ENCODE data around the gene WDFY2.
"Not testable (repeated sequence)": the region's sequence is repeated elsewhere in the genome, so short reads cannot be mapped to it uniquely, and the experiment has no call there.

The WDFY2 gene

GRCh38 chr13:51636349-51636890, 52.2 kb downstream of the WDFY2 start:
- H3K4me3 ChIP-seq (ENCODE audit: low read depth, low read length) = no peak overlapping the region
- peak; percentile 44 for DNase-seq (ENCODE audit: low read depth, low spot score)
- TF ChIP-seq, protein P1, sequence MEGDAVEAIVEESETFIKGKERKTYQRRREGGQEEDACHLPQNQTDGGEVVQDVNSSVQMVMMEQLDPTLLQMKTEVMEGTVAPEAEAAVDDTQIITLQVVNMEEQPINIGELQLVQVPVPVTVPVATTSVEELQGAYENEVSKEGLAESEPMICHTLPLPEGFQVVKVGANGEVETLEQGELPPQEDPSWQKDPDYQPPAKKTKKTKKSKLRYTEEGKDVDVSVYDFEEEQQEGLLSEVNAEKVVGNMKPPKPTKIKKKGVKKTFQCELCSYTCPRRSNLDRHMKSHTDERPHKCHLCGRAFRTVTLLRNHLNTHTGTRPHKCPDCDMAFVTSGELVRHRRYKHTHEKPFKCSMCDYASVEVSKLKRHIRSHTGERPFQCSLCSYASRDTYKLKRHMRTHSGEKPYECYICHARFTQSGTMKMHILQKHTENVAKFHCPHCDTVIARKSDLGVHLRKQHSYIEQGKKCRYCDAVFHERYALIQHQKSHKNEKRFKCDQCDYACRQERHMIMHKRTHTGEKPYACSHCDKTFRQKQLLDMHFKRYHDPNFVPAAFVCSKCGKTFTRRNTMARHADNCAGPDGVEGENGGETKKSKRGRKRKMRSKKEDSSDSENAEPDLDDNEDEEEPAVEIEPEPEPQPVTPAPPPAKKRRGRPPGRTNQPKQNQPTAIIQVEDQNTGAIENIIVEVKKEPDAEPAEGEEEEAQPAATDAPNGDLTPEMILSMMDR (IDR thresholded peaks at IDR 0.05; ENCODE audit: low read depth, low read length) = no peak
- in situ Hi-C loops (cut with HindIII; ENCODE audit: low sequenced_read_pairs) = no loop called here

- TF ChIP-seq, protein P1 (IDR thresholded peaks at IDR 0.05; ENCODE audit: low read depth, low read length) = no peak
- no peak for DNase-seq (ENCODE audit: low read depth, low spot score)
- in situ Hi-C loops (cut with HindIII; ENCODE audit: low sequenced_read_pairs) = no loop called here
- H3K4me3 ChIP-seq (ENCODE audit: low read depth, low read length) = no peak overlapping the region
Observed at GRCh38 chr13:51637852-51638215, 53.6 kb downstream of the WDFY2 start.

DNA sequence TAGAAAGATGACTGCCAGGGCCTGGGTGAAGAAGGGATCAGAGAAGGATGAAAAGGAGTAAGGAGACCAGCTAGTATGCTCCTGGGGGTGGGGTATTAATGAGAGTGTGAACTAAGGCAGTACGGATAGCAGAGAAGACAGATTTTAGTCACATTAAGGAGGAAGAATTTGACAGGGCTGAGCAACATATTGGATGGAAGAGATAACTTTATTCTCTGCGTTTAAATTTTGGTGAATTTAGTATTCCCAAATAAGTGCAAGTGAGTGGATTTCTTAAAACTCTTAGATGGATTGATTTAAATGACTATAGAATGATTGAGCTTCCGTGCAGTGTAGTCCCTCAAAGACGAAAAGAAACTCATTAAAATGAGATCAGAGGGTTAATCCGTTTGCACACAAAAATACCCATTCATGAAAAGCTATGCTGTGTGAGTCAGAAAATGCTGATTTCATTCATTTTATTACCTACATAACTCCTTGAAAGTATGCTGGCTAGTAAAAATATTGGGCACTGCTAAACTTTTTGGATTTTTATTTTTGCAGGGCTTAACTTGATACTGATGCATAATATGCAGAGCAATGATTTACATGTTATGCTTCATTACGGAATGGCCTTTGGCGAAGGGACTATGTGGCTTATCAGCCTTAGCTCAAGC, 54.1 kb downstream of the WDFY2 start:
- H3K4me3 ChIP-seq (ENCODE audit: low read depth, low read length) = no peak overlapping the region
- in situ Hi-C loops (cut with HindIII; ENCODE audit: low sequenced_read_pairs) = no loop called here
- DNase-seq (ENCODE audit: low read depth, low spot score) = no peak

GRCh38 chr13:51639171-51639570, 54.9 kb downstream of the WDFY2 start:
- no peak overlapping the region for H3K4me3 ChIP-seq (ENCODE audit: low read depth, low read length)
- DNase-seq (ENCODE audit: low read depth, low spot score) = no peak
- in situ Hi-C loops (cut with HindIII; ENCODE audit: low sequenced_read_pairs) = no loop called here
- TF ChIP-seq, protein P1 (IDR thresholded peaks at IDR 0.05; ENCODE audit: low read depth, low read length) = no peak

More for the DNA sequence above, 54.1 kb downstream of the WDFY2 start:
- TF ChIP-seq, protein P1 (IDR thresholded peaks at IDR 0.05; ENCODE audit: low read depth, low read length) = no peak

- H3K4me3 ChIP-seq (ENCODE audit: low read depth, low read length); DNase-seq (ENCODE audit: low read depth, low spot score); in situ Hi-C loops (cut with HindIII; ENCODE audit: low sequenced_read_pairs): not testable (repeated sequence)
Observed at GRCh38 chr13:51640696-51641095, 56.4 kb downstream of the WDFY2 start.

DNA sequence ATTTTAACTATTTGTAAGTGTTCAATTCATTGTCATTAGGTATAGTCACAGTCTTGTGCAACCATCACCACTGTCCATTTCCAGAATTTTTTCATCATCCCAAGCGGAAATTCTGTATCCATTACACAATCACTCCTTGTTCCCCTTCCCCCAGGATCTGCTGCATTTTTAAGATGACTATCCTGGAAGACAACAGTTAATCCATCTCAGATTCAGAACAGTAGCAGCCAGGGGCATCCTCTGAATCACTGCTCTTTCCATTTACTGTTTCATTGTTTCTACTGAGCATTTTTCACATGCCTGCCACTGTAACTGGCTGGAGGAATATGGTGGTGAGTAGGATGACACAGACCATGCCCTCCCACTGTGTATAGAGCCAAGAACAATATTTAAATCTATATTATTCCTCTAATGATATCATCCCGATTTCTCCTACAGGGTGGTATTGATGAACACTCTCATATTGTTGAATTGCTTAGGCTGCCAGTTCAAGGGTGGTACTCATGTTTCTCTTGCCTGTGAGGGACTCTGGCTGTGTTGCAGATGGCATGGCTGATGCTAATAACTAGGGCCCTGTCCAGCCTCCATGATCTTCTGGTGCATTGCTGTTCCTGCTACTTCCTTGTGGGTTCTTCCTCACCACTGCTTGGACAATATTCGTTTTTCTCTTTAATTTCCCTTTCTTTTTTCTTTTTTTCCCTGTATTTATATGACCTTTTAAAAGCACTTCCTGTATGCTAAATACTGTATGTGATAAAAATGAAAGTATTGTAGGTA, 59.0 kb downstream of the WDFY2 start:
- no peak overlapping the region for H3K4me3 ChIP-seq (ENCODE audit: low read depth, low read length)
- TF ChIP-seq, protein P1 (IDR thresholded peaks at IDR 0.05; ENCODE audit: low read depth, low read length) = no peak
- in situ Hi-C loops (cut with HindIII; ENCODE audit: low sequenced_read_pairs) = no loop called here
- DNase-seq (ENCODE audit: low read depth, low spot score) = peak; percentile 89

- DNase-seq (ENCODE audit: low read depth, low spot score) = peak; percentile 94
- TF ChIP-seq, protein P1 (IDR thresholded peaks at IDR 0.05; ENCODE audit: low read depth, low read length) = no peak
- in situ Hi-C loops (cut with HindIII; ENCODE audit: low sequenced_read_pairs) = no loop called here
Observed at GRCh38 chr13:51643882-51644281, 59.6 kb downstream of the WDFY2 start.

More at GRCh38 chr13:51643882-51644281, 59.6 kb downstream of the WDFY2 start:
- no peak overlapping the region for H3K4me3 ChIP-seq (ENCODE audit: low read depth, low read length)
